Measurements from ENCODE around the gene HDAC5. TPM values are rescaled to one million over a fixed set of nuclear protein-coding genes. Genes with fewer than 3 reads are reported as not detected.

The HDAC5 gene
- total RNA-seq, 2 experiments from 2014 or later, result 25.5 to 32.5 TPM

Other genes starting within 250 kb of the HDAC5 start
- under 1 TPM; 0.56 to 0.61 TPM for gene MPP2, start 216.1 kb downstream of the HDAC5 start, total RNA-seq
- gene PPY, start 181.2 kb downstream of the HDAC5 start, total RNA-seq, result not detected
- not detected for gene PYY, start 169.7 kb downstream of the HDAC5 start, total RNA-seq
- gene NAGS, start 119.0 kb downstream of the HDAC5 start, total RNA-seq, result under 1 TPM; 0.33 to 0.76 TPM
- 10 to 100 TPM; 28.9 to 29.3 TPM for gene TMEM101, start 108.7 kb downstream of the HDAC5 start, total RNA-seq
- 10 to 100 TPM; 68.3 to 76.8 TPM for gene LSM12, start 57.0 kb downstream of the HDAC5 start, total RNA-seq
- gene G6PC3, start 52.9 kb downstream of the HDAC5 start, total RNA-seq, result 10 to 100 TPM; 21.7 to 25.6 TPM
- gene HROB, start 18.3 kb upstream of the HDAC5 start, total RNA-seq, result 10 to 100 TPM; 19.8 to 23.1 TPM
- gene ASB16, start 47.1 kb upstream of the HDAC5 start, total RNA-seq, result under 1 TPM in 1 of 2 experiments, not detected in 1; 0.26 TPM
- 10 to 100 TPM; 31.4 to 34.1 TPM for gene TMUB2, start 63.3 kb upstream of the HDAC5 start, total RNA-seq
- gene ATXN7L3, start 76.2 kb upstream of the HDAC5 start, total RNA-seq, result 100 to 1,000 TPM; 106 to 122 TPM
- gene UBTF, start 96.0 kb upstream of the HDAC5 start, total RNA-seq, result 100 to 1,000 TPM; 128 to 158 TPM
- gene SLC4A1, start 144.5 kb upstream of the HDAC5 start, total RNA-seq, result not detected
- gene RUNDC3A, start 185.0 kb upstream of the HDAC5 start, total RNA-seq, result under 1 TPM in 1 of 2 experiments, not detected in 1; 0.18 TPM
- gene SLC25A39, start 201.2 kb upstream of the HDAC5 start, total RNA-seq, result 100 to 1,000 TPM; 103 to 133 TPM
- gene GRN, start 221.7 kb upstream of the HDAC5 start, total RNA-seq, result 10 to 100 TPM; 56.5 to 69.2 TPM
- under 1 TPM in 1 of 2 experiments, not detected in 1; 0.26 TPM for gene FAM171A2, start 240.2 kb upstream of the HDAC5 start, total RNA-seq